GM23338 (cell line): ENCODE results near the gene UBFD1. TPM values are rescaled to one million over a fixed set of nuclear protein-coding genes. Genes with fewer than 3 reads are reported as not detected.

Source experiments
- ATAC-seq: fragments of 200-7000 bp; cut with Tn5 transposase; 3 replicates; pipeline ENCODE4 v1.9.1; 2020
- DNase-seq: peaks from one replicate; pipeline ENCODE4 v3.0.0-alpha.2; 2015; ENCODE audit warnings: low spot score
- H2AFZ ChIP-seq: fragments of 200-600 bp; sonication (generic); 2 replicates; pipeline ENCODE4 v1.8.0; 2016; ENCODE audit warnings: antibody characterized with exemption, mild to moderate bottlenecking, moderate library complexity
- H3F3A ChIP-seq: fragments of 200-600 bp; sonication (generic); replicated peaks from 2 replicates; pipeline ENCODE4 v1.8.0; 2017; ENCODE audit warnings: antibody characterized with exemption, mixed run types, low read depth
- H3K27ac ChIP-seq: fragments of 200-600 bp; sonication (generic); 2 replicates; pipeline ENCODE4 v1.6.1; 2016; ENCODE audit warnings: low read depth
- H3K27me3 ChIP-seq: fragments of 200-600 bp; sonication (generic); 2 replicates; pipeline ENCODE4 v1.8.0; 2016; ENCODE audit warnings: mild to moderate bottlenecking, mixed run types, moderate library complexity; ENCODE audit not compliant: insufficient read depth
- H3K36me3 ChIP-seq: fragments of 200-600 bp; sonication (generic); 2 replicates; pipeline ENCODE4 v1.8.0; 2016; ENCODE audit warnings: mild to moderate bottlenecking; ENCODE audit not compliant: insufficient read depth
- H3K4me1 ChIP-seq: fragments of 200-600 bp; sonication (generic); 2 replicates; pipeline ENCODE4 v1.8.0; 2016; ENCODE audit warnings: mild to moderate bottlenecking, moderate library complexity; ENCODE audit not compliant: insufficient read depth
- H3K4me2 ChIP-seq: fragments of 200-600 bp; sonication (generic); 2 replicates; pipeline ENCODE4 v1.7.1; 2017; ENCODE audit warnings: mixed run types
- H3K4me3 ChIP-seq: fragments of 200-600 bp; sonication (generic); 2 replicates; pipeline ENCODE4 v1.6.1; 2016; ENCODE audit warnings: mixed run types
- H3K79me2 ChIP-seq: fragments of 200-600 bp; sonication (generic); replicated peaks from 2 replicates; pipeline ENCODE4 v1.8.0; 2017; ENCODE audit warnings: mild to moderate bottlenecking; ENCODE audit not compliant: insufficient read depth
- H3K9me2 ChIP-seq: fragments of 200-600 bp; sonication (generic); 2 replicates; pipeline ENCODE4 v1.8.0; 2017; ENCODE audit not compliant: insufficient read depth
- H4K20me1 ChIP-seq: fragments of 200-600 bp; sonication (generic); replicated peaks from 2 replicates; pipeline ENCODE4 v1.8.0; 2017; ENCODE audit warnings: mild to moderate bottlenecking; ENCODE audit not compliant: insufficient read depth
- H3K27ac Mint-ChIP-seq: 2 replicates; pipeline ENCODE4 v1.8.0; 2020; ENCODE audit warnings: inconsistent platforms, mild to moderate bottlenecking, moderate library complexity, mixed read lengths
- H3K27me3 Mint-ChIP-seq: 3 replicates; pipeline ENCODE4 v1.8.0; 2022; ENCODE audit warnings: low read depth, mild to moderate bottlenecking, moderate library complexity, mixed read lengths, inconsistent platforms; ENCODE audit not compliant: insufficient read depth, poor library complexity
- H3K36me3 Mint-ChIP-seq: 3 replicates; pipeline ENCODE4 v1.8.0; 2021; ENCODE audit warnings: low read depth, mild to moderate bottlenecking, inconsistent platforms, moderate library complexity, mixed read lengths
- H3K4me1 Mint-ChIP-seq: 3 replicates; pipeline ENCODE4 v1.8.0; 2020; ENCODE audit warnings: mild to moderate bottlenecking, inconsistent platforms, mixed read lengths
- H3K4me3 Mint-ChIP-seq: 3 replicates; pipeline ENCODE4 v1.8.0; 2021; ENCODE audit warnings: moderate library complexity, mild to moderate bottlenecking, inconsistent platforms, mixed read lengths
- H3K9me3 Mint-ChIP-seq: 3 replicates; pipeline ENCODE4 v1.8.0; 2020; ENCODE audit warnings: moderate library complexity, mild to moderate bottlenecking, inconsistent platforms, mixed read lengths
- ETS1 ChIP-seq: IDR thresholded peaks from 2 replicates; pipeline ENCODE4 v1.6.1; 2016; ENCODE audit warnings: antibody characterized with exemption
- JUNB ChIP-seq: IDR thresholded peaks from one replicate; pipeline ENCODE4 v1.6.1; 2016; ENCODE audit warnings: antibody characterized with exemption; ENCODE audit not compliant: unreplicated experiment
- polyA plus RNA-seq: library from polyadenylated mRNA; unstranded; fragments of >200 nt; fragmentation: Nextera tagmentation; extraction: Ambion mirVana; gene quantifications from 2 replicates; pipeline ENCODE4 v1.2.1, GENCODE V29; 2016
- total RNA-seq: library from RNA; depleted of rRNA; stranded (reverse); fragments of >200 nt; shearing (Covaris generic); gene quantifications from 2 replicates; pipeline ENCODE4 v1.2.3, GENCODE V29; 2014; rRNA removed

UBFD1 gene
- total and polyA plus RNA-seq, 2 experiments from 2014 or later, result 28.5 to 249 TPM

DNA sequence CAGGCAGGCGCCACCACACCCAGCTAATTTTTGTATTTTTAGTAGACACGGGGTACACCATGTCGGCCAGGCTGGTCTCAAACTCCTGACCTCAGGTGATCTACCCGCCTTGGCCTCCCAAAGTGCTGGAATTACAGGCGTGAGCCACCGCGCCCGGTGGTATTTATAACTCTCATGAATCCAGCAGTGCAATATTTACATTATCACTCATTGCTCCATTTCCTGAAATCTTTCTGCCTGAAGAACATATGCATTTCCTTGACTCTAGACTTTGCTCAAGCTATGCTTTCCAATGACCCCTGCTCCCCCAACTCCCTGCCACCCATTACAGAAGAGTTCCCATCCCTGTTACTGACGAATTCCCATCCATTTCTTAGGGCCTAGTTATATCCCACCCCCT is 58.3 kb downstream of the UBFD1 start:
- H4K20me1 ChIP-seq, result peaks cover 3% of the 10 kb centered on the region; the same call in 1 of the 2 replicates
- DNase-seq (no peak), ATAC-seq (no peak)
- H3K4me1 ChIP-seq, result no peaks in the 10 kb centered on the region
- no peaks in the 10 kb centered on the region for H3F3A ChIP-seq
- Mint-ChIP-seq H3K27me3 (peaks cover 2% of the 10 kb centered on the region), H3K4me1 (no peaks in the 10 kb centered on the region), H3K9me3 (no peaks in the 10 kb centered on the region), H3K27ac (no peak overlapping the region), H3K36me3 (peaks cover 62% of the 10 kb centered on the region), H3K4me3 (no peak overlapping the region)
- no peaks in the 10 kb centered on the region for H3K79me2 ChIP-seq
- H3K9me2 ChIP-seq, result no peaks in the 10 kb centered on the region
- TF ChIP-seq ETS1, result no peak
- no peak for TF ChIP-seq JUNB
- peaks cover 9% of the 10 kb centered on the region; the same call in 1 of the 2 replicates for H3K36me3 ChIP-seq
- H3K27me3 ChIP-seq, result no peaks in the 10 kb centered on the region
- H3K4me3 ChIP-seq, result no peak overlapping the region
- no peak overlapping the region for H3K4me2 ChIP-seq
- H3K27ac ChIP-seq, result no peak overlapping the region
- H2AFZ ChIP-seq, result no peak overlapping the region

Other genes with a start within 250 kb of the UBFD1 start
- gene COG7, start 104.5 kb upstream of the UBFD1 start, total RNA-seq, result 19.6 and 20.0 TPM in 2 replicates
- 9.2 and 10.3 TPM in 2 replicates for gene COG7, start 104.5 kb upstream of the UBFD1 start, polyA plus RNA-seq
- gene GGA2, start 47.2 kb upstream of the UBFD1 start, total RNA-seq, result 76.6 and 114 TPM in 2 replicates
- gene GGA2, start 47.2 kb upstream of the UBFD1 start, polyA plus RNA-seq, result 36.2 and 40.3 TPM in 2 replicates
- 58.3 and 89.1 TPM in 2 replicates for gene EARS2, start 377 bp upstream of the UBFD1 start, total RNA-seq
- 22.6 and 22.8 TPM in 2 replicates for gene EARS2, start 377 bp upstream of the UBFD1 start, polyA plus RNA-seq
- 136 and 164 TPM in 2 replicates for gene NDUFAB1, start 38.6 kb downstream of the UBFD1 start, total RNA-seq
- 449 and 477 TPM in 2 replicates for gene NDUFAB1, start 38.6 kb downstream of the UBFD1 start, polyA plus RNA-seq
- gene PALB2, start 83.6 kb downstream of the UBFD1 start, total RNA-seq, result 30.8 and 34.0 TPM in 2 replicates
- gene PALB2, start 83.6 kb downstream of the UBFD1 start, polyA plus RNA-seq, result 24.2 and 32.0 TPM in 2 replicates
- 31.6 and 69.6 TPM in 2 replicates for gene DCTN5, start 83.7 kb downstream of the UBFD1 start, total RNA-seq
- gene DCTN5, start 83.7 kb downstream of the UBFD1 start, polyA plus RNA-seq, result 11.2 and 11.5 TPM in 2 replicates
- 141 TPM in 2 replicates for gene PLK1, start 121.2 kb downstream of the UBFD1 start, total RNA-seq
- gene PLK1, start 121.2 kb downstream of the UBFD1 start, polyA plus RNA-seq, result 66.0 and 69.0 TPM in 2 replicates
- 0.97 and 1.1 TPM in 2 replicates for gene ERN2, start 155.5 kb downstream of the UBFD1 start, total RNA-seq
- 0.73 and 0.97 TPM in 2 replicates for gene ERN2, start 155.5 kb downstream of the UBFD1 start, polyA plus RNA-seq
- 3.3 and 3.7 TPM in 2 replicates for gene CHP2, start 197.3 kb downstream of the UBFD1 start, total RNA-seq
- gene CHP2, start 197.3 kb downstream of the UBFD1 start, polyA plus RNA-seq, result 2.3 and 2.4 TPM in 2 replicates